Fibroblast of skin of right biceps (primary cell): ENCODE data around the gene WNT3.
"Not testable (repeated sequence)": the region's sequence is repeated elsewhere in the genome, so short reads cannot be mapped to it uniquely, and the experiment has no call there.

Experiments used
- DNase-seq: peaks from one replicate; pipeline ENCODE4 v3.0.0-alpha.2; 2013

The WNT3 gene, protein sequence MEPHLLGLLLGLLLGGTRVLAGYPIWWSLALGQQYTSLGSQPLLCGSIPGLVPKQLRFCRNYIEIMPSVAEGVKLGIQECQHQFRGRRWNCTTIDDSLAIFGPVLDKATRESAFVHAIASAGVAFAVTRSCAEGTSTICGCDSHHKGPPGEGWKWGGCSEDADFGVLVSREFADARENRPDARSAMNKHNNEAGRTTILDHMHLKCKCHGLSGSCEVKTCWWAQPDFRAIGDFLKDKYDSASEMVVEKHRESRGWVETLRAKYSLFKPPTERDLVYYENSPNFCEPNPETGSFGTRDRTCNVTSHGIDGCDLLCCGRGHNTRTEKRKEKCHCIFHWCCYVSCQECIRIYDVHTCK

DNA sequence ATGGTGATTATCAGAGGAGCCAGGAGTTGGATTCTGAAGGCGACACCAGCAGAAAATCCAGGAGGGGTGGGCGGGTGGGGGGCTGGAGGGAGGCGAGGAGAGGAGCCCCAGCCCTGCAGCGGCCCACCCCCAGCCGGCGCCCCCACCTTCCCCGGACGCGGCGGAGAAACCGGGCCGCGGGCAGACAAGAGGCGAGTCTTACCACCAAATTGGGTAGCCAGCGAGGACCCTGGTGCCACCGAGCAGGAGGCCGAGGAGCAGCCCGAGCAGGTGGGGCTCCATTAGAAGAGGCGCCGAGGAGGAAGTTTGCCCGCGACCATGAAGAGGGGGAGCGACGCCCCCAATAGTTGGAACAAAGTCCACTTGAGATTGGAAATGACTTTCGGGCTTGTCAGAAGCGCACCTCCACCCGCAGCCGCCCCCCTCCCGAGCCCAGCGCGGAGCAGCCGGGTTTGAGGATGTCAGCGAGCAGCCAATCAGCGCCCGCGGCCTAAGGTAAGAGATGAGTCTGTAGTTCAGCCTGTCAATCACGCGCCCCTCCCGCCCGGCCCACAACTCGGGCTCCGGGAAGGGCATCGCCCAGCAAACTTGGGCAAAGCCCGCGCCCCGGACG, at the start of gene WNT3:
Gene WNT3 (minus strand): TSS at position 377 of the 613 bp plus-strand sequence. CDS start 95 bp downstream, at position 282.
- no peak for DNase-seq

DNA sequence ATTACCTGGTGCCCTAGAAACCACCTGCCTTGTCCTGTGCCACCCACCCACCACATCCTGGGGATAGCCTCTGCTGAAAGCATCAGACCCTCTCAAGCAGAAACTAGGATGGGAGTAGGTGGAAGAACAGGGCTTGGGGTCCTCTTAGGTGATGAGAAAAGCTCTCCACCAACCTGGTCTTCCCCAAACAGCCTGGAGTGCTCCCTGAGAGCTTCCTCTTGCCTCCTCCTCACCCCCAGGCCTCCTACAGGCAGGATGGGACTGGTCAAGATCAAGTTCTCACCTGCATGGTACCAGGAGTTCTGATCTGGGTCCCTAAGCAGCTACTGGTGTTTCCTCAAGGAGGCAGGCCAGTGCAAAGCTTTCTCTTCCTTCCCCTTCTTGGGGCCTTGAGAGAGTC, 48.3 kb upstream of the WNT3 start:
- DNase-seq: no peak

DNA sequence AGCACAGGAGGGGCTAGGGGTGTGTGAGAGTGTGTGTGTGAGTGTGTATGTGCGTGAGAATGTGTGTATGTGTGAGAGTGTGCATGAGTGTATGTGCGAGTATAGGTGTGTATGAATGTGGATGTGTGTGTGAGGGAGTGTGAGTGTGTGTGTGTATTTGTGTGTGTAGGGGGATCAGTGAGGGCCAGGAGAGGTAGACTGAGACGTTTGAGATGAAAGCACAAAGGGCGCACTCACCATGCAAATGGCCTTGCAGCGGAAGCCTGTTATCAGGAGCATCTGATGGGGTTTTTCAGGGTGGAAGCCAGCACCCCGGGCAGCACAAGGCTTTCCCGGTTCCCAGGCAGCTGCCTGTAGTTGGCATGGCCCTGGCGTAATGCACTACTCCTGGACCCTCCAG, 47.8 kb upstream of the WNT3 start:
- no peak for DNase-seq

DNA sequence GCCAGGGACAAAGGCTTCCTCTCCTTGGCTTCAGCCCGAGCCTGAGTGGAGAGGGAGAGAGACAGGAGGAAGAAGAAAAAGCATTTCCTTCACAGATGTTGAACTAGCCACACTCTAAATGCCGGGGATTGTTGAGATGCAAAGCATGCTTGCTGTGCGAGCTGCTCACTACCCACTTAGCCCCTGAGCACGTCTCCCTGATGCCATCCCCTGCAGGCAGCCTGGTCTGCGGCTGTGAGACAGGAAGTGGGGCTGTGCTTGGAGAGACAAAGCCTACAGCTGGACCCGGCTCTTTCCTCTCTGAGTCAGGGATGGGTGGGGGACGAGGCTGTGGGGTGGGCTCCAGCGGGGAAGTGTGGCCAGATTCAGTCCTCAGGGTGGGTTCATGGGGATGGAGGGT, 46.6 kb upstream of the WNT3 start:
- peak; percentile 58 for DNase-seq

DNA sequence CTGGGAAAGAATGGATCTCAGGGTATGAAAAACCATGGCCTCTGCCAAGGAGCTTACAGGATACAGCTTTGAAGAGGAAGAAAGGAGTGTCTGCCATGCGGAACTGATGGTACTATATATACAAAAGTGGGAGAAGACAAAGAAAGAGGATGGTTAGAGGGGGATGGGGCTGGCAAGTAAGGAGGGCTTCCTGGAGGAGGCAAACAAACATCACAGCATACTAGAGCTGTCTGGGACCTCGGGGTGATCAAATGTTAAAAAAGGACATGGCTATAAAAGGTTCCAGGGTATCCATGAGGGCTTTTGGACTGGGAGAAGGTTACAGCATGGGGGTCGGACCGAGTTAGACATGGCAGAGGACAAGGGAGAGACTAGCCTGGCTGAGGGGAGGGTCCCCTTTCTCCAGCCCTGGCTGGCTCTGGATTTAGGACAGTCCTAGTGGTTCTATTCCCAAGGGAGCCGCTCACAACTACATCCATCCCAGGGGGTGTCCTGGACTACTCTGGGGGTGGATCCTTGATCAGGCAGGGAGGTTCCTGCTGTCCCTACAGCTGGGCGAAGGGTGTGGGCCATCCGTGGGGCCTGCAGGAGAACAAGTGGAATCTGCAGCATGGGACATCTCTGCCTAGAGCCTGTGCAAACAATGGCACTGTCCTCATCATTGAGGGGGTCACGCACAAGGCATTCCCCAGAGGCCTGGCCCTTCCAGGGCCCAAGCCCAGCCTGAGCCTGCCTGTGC, 45.1 kb upstream of the WNT3 start:
- DNase-seq: no peak

DNA sequence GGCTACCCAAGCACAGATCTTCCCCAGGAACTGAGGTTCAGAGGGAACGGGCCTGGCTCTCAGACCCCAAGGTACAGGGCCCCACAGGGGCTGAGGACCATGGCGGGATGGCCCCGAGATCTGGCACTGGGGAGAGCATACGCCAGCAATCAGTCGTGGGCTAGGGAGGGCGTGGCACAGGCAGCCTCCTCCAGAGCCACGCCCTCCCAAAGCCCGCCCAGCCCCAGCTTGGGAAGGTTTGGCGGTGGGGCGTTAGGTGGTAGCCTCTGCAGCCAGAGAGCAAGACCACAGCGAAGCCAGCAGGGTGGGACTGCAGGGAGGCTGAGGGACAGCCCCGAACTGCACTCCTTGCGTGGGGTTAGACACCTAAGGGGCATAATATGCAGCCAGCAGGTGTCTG, 44.5 kb upstream of the WNT3 start:
- no peak for DNase-seq

DNA sequence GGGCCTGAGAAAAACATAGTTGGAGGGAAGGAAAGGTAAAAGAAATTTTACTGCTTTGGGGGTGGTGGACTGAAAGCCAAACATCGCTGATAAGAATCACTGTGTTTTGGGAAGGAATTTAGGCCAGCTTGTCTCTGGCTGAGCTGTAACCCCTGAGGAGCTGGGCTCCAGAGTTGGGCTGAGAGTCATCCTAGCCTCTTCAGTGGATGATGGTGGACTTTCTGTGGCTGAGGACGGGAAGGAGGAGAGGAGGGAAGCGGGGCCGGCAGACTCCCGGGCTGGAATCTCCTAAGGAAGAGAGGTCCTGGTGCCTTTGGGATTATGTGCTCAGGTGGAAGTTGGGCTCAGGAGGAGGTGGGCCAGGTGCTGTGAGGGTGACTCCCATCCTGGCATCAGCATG, 41.5 kb upstream of the WNT3 start:
- no peak for DNase-seq

DNA sequence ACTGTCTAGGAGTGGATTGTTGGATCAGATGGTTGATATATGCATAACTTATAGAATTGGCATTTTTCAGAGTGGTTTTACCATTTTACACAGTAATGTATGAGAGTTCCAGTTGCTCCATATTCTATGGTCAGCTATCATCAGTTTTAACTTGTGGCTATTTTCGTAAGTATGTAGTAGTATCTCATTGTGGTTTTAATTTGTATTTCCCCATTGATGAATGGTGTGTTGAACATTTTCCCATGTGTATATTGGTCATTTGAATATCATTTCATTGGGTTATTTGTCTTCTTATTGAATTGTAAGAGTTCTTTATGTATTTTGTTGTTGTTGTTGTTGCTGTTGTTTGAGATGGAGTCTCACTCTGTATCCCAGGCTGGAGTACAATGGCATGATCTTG, 39.1 kb upstream of the WNT3 start:
- no peak for DNase-seq

DNA sequence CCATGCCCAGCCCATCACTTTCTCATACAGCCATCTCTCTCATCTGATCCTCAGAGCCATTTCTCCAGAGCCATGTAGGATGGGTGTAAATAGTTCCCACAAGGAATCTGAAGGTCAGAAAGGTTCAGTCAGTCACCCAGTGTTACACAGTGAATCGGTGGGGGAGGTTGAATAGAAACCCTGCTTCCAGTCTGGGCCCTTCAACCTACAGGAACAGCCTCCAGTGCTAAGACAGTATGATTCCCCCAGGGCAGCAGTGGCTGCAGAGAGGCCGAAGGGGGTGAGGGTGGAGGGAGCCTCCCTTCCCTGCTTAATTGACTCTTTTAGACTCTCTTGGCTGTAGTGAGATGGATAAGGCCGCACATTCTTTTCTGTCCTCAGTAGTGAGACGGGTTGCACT, 36.5 kb upstream of the WNT3 start:
- no peak for DNase-seq

DNA sequence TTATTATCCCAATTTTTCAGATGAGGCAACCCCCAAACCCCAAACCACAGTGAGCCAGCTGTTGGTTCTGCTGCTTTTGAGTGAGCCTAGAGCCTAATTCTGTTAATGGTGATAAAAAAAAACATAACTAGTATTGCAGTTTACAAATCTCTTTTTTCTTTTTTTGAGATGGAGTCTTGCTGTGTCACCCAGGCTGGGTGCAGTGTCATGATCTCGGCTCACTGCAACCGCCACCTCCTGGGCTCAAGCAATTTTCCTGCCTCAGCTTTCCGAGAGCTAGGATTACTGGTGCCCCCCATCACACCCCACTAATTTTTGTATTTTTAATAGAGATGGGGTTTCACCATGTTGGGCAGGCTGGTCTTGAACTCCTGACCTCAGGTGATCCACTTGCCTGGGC, 36.0 kb upstream of the WNT3 start:
- no peak for DNase-seq

DNA sequence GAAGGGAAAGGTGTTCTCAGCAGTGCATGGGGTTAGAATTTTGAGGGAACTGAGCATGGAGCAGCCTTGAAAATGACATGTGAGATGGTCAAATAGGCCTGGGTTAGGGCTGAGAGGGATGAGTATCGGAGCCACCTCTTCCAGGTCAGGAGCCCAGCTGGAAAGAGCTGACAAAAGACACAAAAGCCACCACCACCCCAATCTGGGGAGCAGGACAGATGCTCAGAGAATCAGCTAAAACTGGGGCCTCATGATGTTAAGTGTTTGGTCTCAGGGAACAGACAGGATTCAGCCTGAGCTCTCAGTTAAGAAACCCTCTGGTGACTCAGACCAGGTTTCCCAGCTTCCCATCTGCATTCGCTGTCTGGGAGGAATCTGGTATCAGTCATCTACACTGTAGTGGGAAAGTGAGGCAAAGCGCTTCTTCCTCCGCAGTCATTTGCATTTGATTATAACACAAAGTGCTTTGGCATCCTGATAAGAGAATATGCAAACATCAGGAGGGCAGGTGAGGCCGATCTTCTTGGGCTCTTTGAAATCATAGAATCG, 35.5 kb upstream of the WNT3 start:
- DNase-seq: peak; percentile 59

DNA sequence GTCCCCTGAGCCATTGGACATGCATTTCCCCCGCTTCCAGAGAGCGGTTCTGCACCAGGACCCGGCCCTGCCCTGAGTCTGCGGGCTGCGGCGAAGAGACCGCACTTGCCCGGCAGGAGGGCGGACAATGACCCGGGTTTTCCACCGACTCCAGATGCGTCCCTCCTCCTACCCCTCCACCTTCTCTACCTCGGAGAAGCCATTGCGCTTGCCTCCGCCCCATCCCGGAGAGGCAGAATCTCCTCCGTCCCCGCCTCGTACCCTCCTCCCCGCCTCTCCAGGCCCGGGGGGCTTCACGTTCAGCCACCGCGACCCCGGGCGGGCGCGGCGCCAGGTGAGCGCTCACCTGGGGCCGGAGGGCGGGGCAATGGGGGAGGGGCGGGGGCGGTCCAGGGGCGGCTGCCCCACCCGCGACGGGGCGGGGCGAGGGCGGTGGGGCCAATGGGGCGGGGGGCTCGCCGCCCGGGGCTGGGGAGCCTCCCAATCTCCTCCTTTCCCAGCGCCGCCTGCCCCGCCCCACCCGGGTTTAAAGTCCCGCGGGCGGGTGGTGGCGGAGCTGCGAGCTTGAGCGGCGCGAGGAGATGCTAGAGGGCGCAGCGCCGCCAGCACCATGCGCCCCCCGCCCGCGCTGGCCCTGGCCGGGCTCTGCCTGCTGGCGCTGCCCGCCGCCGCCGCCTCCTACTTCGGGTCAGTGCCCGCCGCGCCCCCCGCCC, 32.7 kb upstream of the WNT3 start, which contains the start of gene WNT9B:
Gene WNT9B (plus strand): TSS at position 555 of the 713 bp plus-strand sequence. CDS start 56 bp downstream, at position 611.
- DNase-seq: no peak

DNA sequence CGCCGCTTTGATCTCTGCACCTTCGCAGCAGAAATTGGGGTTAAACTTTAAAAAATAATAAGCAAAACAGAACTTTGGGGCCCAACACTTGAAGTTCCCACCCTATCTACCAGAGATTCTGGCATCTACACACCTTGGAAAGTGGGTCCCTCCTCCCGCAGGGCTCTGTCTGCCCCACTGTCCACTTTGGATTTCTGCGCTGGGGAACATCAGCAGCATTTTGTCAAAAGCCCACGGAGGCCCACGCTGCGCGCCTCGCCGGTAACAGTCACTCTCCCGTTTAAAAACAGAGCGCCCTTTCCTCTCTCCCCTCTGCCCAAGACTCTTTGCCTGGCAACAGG, 32.2 kb upstream of the WNT3 start:
- no peak for DNase-seq

DNA sequence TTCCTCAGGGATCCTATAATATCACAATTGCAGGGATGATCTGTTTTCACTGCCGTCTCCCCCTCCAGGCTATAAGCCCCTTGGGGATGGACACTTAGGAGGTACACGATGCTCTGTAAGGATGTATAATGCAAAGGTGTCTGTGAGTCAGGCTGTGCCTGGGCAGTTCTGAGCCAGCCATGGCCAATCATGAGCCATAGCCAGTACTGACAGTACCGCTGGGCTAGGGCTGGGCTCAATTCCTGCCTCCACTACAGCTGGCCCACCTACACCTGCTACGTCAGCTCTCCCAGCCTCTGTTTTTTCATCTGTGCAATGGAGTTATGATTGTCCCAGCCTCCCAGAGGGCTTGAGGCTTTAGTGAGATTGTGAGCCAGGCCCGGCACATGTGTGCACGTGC, 30.0 kb upstream of the WNT3 start:
- DNase-seq: no peak

DNA sequence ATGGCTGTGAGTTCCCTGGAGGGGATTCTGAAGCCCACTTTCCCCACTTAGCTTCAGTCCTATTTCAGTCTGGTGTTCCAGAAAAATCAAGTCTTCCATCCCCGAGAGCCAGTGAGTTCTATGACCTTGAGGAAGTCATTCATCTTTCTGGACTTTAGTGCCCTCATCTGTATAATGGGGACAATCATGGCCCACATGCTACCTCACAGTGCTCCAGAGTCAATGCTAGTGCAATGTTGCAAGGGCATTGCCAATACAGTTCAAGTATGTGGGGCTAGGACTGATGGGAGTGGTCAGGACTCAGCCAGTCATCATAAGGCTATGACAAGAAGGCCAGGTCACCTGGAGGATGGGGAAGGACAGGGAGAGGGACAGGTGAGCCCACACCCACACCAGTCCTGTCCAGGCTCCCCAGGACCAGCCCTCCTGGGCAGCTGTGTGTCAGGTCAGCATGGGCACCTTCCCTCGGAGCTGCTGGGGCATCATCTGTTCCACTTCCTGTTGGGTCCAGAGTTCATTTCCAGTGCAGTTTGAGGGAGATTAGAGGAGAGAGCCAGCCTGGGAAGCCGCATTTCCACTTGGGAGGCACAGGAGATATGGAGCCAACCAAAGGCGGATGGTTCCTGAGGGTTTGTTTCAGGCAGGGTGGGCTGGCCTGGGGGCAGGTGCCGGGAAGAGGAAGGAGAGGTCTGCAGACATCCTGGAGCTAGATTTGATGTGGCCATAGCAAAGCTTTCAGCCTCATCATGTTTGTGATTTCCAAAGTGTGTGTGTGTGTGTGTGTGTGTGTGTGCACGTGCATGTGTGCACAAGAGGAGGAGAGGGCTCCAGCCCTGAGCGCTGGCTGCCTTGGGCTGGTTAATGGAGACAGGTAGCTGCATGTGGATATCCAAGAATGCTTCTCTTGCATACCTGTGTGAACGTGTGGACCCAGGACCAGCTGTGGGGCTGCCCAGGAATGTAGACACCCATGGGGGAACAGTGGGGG, 29.0 kb upstream of the WNT3 start:
- no peak for DNase-seq

DNA sequence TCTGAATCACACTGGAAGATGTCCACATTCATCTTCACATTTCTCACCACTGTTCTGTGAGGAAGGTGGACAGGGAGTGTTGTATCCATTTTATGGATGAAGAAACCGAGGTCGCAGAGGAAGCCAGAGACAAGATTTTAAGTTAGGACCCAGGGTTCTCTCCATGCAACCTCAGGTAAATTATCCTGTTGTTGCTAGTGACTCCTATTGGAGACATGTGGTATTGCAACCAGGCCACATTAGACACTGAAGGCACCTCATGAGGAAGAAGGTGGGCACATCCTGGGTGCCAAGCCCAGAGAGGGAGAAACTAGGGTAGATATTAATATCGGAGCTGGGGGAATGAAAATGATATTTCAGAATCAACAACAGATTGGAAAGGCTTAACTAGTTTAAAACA, 24.3 kb upstream of the WNT3 start:
- DNase-seq: no peak

DNA sequence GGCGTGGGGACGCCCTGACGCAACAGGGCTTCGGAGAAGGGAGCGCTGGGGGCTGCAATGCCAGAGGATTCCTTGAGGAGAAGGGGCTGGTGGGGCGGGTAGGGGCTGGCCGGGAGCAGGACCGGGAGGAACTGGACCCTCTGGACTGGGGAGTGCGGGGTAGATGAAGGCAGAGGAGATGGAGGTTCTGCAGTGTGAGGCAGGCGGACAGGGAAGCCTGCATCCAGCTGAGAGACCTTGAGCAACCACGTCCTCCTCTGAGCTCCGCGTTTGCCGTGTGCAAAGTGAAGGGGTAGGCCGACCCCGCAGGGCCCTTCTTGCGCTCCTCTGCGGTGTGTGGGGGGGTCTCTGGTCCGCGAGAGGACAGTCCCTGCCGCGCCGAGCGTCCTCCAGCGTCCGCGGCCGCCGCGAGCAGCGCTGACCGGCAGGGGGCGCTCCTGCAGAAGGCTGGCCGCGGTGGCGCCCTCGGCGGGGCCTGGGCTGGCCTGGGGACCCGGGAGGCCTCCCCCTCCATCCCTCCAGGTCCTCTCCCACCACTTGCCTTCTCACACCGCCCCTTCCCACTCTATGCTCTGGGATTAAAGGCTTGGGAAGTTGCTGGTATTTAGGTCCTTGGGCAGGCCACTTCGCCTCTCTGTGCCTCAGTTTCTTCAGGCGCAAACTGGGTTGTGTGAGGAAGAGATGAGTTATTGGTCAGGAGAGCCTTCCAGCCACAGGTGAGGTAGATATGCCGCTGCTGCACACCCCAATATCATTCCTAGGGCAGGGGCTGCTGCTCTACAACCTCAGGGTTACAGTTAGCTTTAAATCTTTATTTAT, 23.3 kb upstream of the WNT3 start:
- DNase-seq: no peak

DNA sequence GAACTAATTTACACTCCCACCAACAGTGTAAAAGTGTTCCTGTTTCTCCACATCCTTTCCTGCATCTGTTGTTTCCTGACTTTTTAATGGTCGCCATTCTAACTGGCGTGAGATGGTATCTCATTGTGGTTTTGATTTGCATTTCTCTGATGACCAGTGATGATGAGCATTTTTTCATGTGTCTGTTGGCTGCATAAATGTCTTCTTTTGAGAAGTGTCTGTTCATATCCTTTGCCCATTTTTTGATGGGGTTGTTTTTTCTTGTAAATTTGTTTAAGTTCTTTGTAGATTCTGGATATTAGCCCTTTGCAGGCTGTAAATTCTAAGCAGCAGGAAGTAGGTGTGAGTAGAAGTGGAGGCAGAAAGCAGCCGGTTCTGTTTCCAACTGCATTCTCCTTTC, 22.1 kb upstream of the WNT3 start:
- not testable (repeated sequence) for DNase-seq

DNA sequence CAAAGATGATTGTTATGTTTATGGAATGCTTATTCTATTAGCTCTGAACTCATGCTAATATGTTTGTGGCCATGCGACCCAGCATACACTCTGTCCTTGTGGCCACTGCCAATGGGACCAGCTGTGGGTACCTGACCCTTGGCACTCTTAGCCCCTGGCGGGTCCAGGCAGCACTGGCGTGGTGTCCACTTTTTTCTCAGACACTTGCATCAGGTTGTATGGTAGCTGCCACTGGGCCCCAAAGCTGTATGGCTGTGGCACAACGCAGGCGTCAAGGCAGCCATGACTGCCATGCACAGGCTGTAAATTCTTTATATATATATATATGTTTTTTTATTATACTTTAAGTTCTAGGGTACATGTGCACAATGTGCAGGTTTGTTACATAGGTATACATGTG, 20.7 kb upstream of the WNT3 start:
- no peak for DNase-seq

DNA sequence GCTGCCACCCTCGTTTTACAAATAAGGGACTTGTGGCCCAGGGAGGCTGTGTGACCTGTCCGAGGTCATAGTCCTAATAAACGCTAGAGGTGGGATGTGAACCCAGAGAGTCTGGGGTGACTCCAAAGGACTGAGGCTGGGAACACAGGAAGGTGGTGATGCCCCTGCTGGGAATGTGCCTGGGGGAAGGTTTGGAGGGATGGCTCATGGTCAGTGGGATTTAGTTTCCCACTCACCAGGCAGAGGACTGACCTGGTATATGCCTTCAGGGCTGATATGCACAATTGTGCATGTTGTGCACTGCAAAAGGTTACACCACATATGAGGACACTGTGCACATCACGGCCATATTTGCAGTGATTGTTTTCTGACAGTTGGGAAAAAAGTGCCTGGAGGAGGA, 19.0 kb upstream of the WNT3 start:
- DNase-seq: no peak

DNA sequence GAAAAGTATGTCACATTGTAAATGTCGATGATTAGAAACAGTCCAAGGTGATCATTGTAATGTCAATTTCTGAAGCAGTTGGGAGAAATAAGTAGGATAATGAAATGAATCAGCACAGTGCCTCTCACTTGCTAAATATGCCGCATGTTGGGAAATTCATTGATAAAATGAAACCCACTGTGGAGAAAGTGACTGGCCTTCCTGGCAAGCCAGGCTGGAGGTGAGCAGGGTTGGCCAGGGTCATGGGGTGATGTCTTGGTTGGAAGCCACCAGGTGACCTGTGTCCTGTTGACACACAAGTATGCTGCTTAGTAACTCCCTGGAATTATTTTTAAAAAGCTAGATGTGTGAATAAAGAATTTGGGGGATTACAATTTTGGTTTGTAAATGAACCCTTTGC, 18.0 kb upstream of the WNT3 start:
- no peak for DNase-seq
